ENCODE measurements around the gene DCPS. TPM values are rescaled to one million over a fixed set of nuclear protein-coding genes. Genes with fewer than 3 reads are reported as not detected.
"Not testable (repeated sequence)": the region's sequence is repeated elsewhere in the genome, so short reads cannot be mapped to it uniquely, and the experiment has no call there.

The DCPS gene
- total RNA-seq, 1 donor = 8.3 TPM

DNA sequence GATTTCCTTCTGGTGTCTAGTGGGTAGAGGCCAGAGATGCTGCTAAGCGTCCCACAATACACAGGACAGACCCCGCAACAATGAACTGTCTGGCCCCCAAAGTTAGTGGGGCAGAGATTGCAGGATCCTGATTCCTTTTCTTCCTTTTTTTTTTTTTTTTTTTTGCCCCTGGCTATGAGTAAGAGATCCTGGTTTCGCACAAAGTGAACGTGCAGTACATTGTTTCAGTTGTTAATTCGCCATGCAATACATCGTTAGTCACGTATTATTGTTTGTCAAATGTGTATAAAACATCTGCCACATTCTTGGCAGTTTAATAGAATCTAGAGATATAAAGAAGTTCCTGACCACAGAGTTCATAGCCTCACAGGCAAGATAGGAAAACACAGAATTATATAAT lies 71.9 kb downstream of the DCPS start:
- TF ChIP-seq, protein P1, sequence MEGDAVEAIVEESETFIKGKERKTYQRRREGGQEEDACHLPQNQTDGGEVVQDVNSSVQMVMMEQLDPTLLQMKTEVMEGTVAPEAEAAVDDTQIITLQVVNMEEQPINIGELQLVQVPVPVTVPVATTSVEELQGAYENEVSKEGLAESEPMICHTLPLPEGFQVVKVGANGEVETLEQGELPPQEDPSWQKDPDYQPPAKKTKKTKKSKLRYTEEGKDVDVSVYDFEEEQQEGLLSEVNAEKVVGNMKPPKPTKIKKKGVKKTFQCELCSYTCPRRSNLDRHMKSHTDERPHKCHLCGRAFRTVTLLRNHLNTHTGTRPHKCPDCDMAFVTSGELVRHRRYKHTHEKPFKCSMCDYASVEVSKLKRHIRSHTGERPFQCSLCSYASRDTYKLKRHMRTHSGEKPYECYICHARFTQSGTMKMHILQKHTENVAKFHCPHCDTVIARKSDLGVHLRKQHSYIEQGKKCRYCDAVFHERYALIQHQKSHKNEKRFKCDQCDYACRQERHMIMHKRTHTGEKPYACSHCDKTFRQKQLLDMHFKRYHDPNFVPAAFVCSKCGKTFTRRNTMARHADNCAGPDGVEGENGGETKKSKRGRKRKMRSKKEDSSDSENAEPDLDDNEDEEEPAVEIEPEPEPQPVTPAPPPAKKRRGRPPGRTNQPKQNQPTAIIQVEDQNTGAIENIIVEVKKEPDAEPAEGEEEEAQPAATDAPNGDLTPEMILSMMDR (IDR thresholded peaks at IDR 0.05; ENCODE audit: extremely low read depth, low read depth, low read length) = no peak

DNA sequence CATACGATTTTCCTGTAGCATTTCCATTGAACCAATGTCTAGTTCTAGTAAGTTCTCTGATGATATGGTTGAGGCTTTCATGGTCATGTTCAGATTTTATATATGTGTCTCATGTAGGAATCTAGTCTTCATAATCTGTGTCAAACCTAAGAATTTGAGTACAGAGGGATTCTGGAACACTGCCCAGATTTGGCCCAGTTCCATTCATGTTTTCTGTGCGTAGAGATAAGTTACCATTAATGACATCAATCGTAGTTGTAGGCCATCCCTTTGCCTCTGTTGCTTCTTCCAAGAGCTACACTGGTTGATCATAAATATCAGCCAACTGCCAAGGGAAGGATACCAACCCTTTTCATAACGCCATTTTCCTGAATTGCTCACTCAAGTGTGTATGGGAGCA lies 74.9 kb downstream of the DCPS start:
- Histone ChIP-seq H2AFZ (ENCODE audit: low read length) (no peak overlapping the region), H3K79me2 (ENCODE audit: insufficient read depth, low read length) (peaks cover 30% of the 10 kb centered on the region), H3K4me3 (ENCODE audit: insufficient read depth, low read length) (no peak overlapping the region), H3K4me2 (ENCODE audit: insufficient read depth, low read length) (no peak overlapping the region), H3K4me1 (ENCODE audit: insufficient read depth, low read length) (no peaks in the 10 kb centered on the region), H3K27me3 (ENCODE audit: insufficient read depth, low read length) (no peaks in the 10 kb centered on the region), H3K27ac (ENCODE audit: low read depth, low read length) (no peak overlapping the region), H4K20me1 (ENCODE audit: insufficient read depth, low read length) (peaks cover 23% of the 10 kb centered on the region), H3K36me3 (ENCODE audit: insufficient read depth, low read length) (no peaks in the 10 kb centered on the region), H3K9me3 (ENCODE audit: low read depth, low read length) (no peaks in the 10 kb centered on the region)
- TF ChIP-seq, protein P1 (IDR thresholded peaks at IDR 0.05; ENCODE audit: extremely low read depth, low read depth, low read length) = no peak
- DNase-seq (ENCODE audit: insufficient read length, low spot score, missing footprints) = no peak

More for the DNA sequence above, 71.9 kb downstream of the DCPS start:
- Histone ChIP-seq H3K27ac (ENCODE audit: low read depth, low read length) (no peak overlapping the region), H4K20me1 (ENCODE audit: insufficient read depth, low read length) (peaks cover 41% of the 10 kb centered on the region), H3K4me1 (ENCODE audit: insufficient read depth, low read length) (peaks cover 7% of the 10 kb centered on the region), H3K4me3 (ENCODE audit: insufficient read depth, low read length) (no peak overlapping the region), H3K79me2 (ENCODE audit: insufficient read depth, low read length) (peaks cover 47% of the 10 kb centered on the region), H3K36me3 (ENCODE audit: insufficient read depth, low read length) (no peaks in the 10 kb centered on the region), H2AFZ (ENCODE audit: low read length) (no peak overlapping the region), H3K9me3 (ENCODE audit: low read depth, low read length) (no peaks in the 10 kb centered on the region), H3K27me3 (ENCODE audit: insufficient read depth, low read length) (no peaks in the 10 kb centered on the region), H3K4me2 (ENCODE audit: insufficient read depth, low read length) (no peak overlapping the region)
- DNase-seq (ENCODE audit: insufficient read length, low spot score, missing footprints) = no peak

DNA sequence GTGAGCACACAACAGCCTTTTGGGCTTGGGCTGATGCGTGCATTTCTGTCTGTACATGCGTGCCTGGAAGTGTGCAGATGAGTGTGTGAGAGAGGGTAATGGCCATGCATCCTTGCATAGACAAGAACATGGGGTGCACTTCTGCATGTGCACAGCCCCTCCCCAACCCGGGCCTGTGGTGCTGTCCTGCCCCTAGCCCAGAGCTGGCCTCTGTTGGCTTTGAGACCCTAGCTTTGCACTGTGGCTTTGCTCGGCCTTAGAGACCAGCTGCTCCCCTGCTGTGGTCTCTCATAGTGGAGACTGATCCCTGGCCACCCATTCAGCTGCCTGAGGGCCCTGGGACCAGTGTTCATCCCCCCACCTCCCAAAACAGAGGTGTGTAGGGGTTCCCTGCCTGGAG lies 77.0 kb downstream of the DCPS start:
- Histone ChIP-seq H3K27me3 (ENCODE audit: insufficient read depth, low read length) (no peaks in the 10 kb centered on the region), H3K36me3 (ENCODE audit: insufficient read depth, low read length) (no peaks in the 10 kb centered on the region), H3K79me2 (ENCODE audit: insufficient read depth, low read length) (peaks cover 24% of the 10 kb centered on the region), H3K4me2 (ENCODE audit: insufficient read depth, low read length) (no peak overlapping the region), H4K20me1 (ENCODE audit: insufficient read depth, low read length) (peaks cover 21% of the 10 kb centered on the region), H3K4me3 (ENCODE audit: insufficient read depth, low read length) (no peak overlapping the region), H3K27ac (ENCODE audit: low read depth, low read length) (no peak overlapping the region), H2AFZ (ENCODE audit: low read length) (no peak overlapping the region), H3K9me3 (ENCODE audit: low read depth, low read length) (no peaks in the 10 kb centered on the region), H3K4me1 (ENCODE audit: insufficient read depth, low read length) (no peaks in the 10 kb centered on the region)
- TF ChIP-seq, protein P1 (IDR thresholded peaks at IDR 0.05; ENCODE audit: extremely low read depth, low read depth, low read length) = no peak
- DNase-seq (ENCODE audit: insufficient read length, low spot score, missing footprints) = no peak

DNA sequence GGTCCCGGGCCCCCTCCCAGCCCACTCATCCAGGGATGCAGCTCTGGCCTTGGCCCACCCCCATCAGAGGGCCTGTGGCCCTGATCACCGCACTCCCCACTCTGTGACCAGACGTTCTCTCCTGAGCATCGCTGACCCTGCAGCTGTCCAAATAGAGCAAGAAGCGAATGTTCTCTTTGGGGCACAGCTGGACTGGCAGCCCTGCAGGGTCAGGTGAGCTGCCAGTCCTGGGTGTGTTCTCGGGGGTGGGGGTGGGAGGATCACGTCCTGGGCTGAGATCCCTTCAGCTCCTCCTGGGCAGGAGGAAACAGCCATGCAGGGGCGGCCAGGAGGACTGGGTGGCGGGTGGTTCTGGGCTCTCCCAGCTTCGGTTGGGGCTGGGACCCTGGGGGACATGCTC lies 78.1 kb downstream of the DCPS start:
- peaks cover 22% of the 10 kb centered on the region for H4K20me1 ChIP-seq (ENCODE audit: insufficient read depth, low read length)
- peaks cover 23% of the 10 kb centered on the region for H3K79me2 ChIP-seq (ENCODE audit: insufficient read depth, low read length)
- DNase-seq (ENCODE audit: insufficient read length, low spot score, missing footprints); H3K27ac ChIP-seq (ENCODE audit: low read depth, low read length); H3K4me3 ChIP-seq (ENCODE audit: insufficient read depth, low read length); H3K4me1 ChIP-seq (ENCODE audit: insufficient read depth, low read length); H3K36me3 ChIP-seq (ENCODE audit: insufficient read depth, low read length); H3K4me2 ChIP-seq (ENCODE audit: insufficient read depth, low read length); H3K27me3 ChIP-seq (ENCODE audit: insufficient read depth, low read length); H3K9me3 ChIP-seq (ENCODE audit: low read depth, low read length); H2AFZ ChIP-seq (ENCODE audit: low read length): not testable (repeated sequence)

DNA sequence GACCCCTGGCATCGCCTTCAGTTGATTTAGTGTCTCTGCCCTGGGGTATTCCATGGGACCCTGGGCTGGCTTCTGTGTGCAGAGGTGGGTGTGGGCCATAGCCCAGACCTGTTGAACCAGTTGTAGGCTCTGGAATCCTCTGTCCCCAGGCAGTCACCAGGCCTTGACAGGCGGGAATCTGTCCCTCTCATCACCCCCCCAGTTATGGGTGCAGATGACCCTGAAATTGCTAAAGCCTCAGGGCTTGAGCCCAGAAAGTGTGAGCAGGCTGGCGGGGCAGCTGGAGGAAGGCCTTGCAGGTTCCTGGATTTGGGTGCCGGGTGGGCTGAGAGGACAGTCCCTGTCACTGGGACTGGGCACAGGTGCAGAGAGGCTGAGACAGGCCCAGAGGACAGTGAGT lies 78.8 kb downstream of the DCPS start:
- not testable (repeated sequence) for H3K27me3 ChIP-seq (ENCODE audit: insufficient read depth, low read length); H3K36me3 ChIP-seq (ENCODE audit: insufficient read depth, low read length); H3K4me1 ChIP-seq (ENCODE audit: insufficient read depth, low read length); DNase-seq (ENCODE audit: insufficient read length, low spot score, missing footprints); H3K9me3 ChIP-seq (ENCODE audit: low read depth, low read length); H3K4me3 ChIP-seq (ENCODE audit: insufficient read depth, low read length); H3K27ac ChIP-seq (ENCODE audit: low read depth, low read length); H2AFZ ChIP-seq (ENCODE audit: low read length); H3K4me2 ChIP-seq (ENCODE audit: insufficient read depth, low read length)
- Histone ChIP-seq H3K79me2 (ENCODE audit: insufficient read depth, low read length) (peaks cover 24% of the 10 kb centered on the region), H4K20me1 (ENCODE audit: insufficient read depth, low read length) (peaks cover 21% of the 10 kb centered on the region)

All from osteoblast (primary cell).